ENCODE data around the gene GOLGA3.

GRCh38 chr12:132787877-132788276, 40.8 kb downstream of the GOLGA3 start:
- TF ChIP-seq POLR2A (IDR thresholded peaks at IDR 0.05; ENCODE audit: low read depth, low read length) (no peak), POLR2AphosphoS5 (IDR thresholded peaks at IDR 0.05; ENCODE audit: low read depth, low read length) (no peak), TAF1 (IDR thresholded peaks at IDR 0.05; ENCODE audit: low read depth, low read length) (no peak), SPI1 (IDR thresholded peaks at IDR 0.05; ENCODE audit: low read depth, low read length) (no peak), POU2F2 (IDR thresholded peaks at IDR 0.05; ENCODE audit: low read depth, low read length) (no peak), PAX5 (IDR thresholded peaks at IDR 0.05; ENCODE audit: insufficient read depth, low read length, severe bottlenecking) (no peak)

Measured in GM12891 (cell line).